ENCODE results near the gene CCDC51.
"Not testable (repeated sequence)": the region's sequence is repeated elsewhere in the genome, so short reads cannot be mapped to it uniquely, and the experiment has no call there.

CCDC51 gene

DNA sequence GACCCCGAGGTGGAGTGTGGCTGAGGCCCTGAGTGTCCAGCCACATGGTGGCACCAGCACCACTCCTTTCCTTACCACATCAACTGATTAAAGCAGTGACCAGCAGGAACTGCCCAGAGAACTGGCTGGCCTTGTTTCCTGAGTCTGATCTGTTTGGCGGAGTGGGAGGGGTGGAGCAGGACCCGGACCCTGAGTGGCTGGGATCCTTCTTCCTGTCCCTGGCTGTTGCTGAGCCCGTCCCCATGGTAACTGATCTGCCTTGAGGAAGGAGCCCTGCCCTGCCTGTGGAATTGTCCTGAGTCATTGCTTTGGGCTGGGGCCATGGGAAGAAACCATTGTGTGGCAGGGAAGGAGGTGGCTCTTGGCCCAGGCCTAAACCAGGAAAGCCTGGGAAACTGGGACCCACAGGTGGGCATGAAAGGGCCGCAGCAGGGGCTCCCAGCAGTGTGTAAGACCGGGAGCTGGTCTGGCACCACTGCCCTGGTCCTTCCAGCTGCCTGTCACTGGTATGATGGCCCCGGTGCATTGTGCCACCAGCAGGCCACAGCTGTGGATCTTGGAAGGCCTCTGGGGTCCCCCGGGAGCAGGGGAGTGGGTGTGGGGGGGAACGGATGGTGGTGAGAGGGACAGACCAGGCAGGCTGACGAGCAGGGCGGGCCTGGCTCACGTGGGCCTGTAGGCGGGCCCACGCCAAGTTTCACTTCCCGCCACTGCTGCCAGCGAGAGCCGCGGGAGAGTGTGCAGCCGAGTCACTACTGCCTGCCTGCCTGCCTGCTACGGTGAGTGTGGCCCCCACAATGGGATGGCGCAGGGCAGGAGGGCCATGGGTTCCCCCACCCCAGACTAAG, 25.8 kb upstream of the CCDC51 start:
- peak; percentile 85 for DNase-seq

- no peak for DNase-seq
Measured at GRCh38 chr3:48465237-48465530, 25.3 kb upstream of the CCDC51 start.

- DNase-seq, result no peak
Measured at GRCh38 chr3:48464713-48465221, 24.8 kb upstream of the CCDC51 start.

GRCh38 chr3:48463703-48464102, 23.8 kb upstream of the CCDC51 start:
- DNase-seq, result no peak

GRCh38 chr3:48461767-48462166, 21.8 kb upstream of the CCDC51 start:
- not testable (repeated sequence) for DNase-seq

- DNase-seq, result no peak
Measured at GRCh38 chr3:48460517-48460902, 20.6 kb upstream of the CCDC51 start.

- no peak for DNase-seq
Measured at GRCh38 chr3:48459773-48460516, 20.0 kb upstream of the CCDC51 start.

GRCh38 chr3:48459331-48459730, 19.4 kb upstream of the CCDC51 start:
- no peak for DNase-seq

GRCh38 chr3:48456456-48456855, 16.5 kb upstream of the CCDC51 start:
- no peak for DNase-seq

- DNase-seq, result no peak
Measured at GRCh38 chr3:48451270-48451669, 11.4 kb upstream of the CCDC51 start.

GRCh38 chr3:48446425-48447193, 6.7 kb upstream of the CCDC51 start, which contains the start of gene ATRIP:
Gene ATRIP (plus strand): TSS chr3:48446737. CDS start chr3:48446846, 109 bp downstream.
- DNase-seq, result peak; percentile 77

DNA sequence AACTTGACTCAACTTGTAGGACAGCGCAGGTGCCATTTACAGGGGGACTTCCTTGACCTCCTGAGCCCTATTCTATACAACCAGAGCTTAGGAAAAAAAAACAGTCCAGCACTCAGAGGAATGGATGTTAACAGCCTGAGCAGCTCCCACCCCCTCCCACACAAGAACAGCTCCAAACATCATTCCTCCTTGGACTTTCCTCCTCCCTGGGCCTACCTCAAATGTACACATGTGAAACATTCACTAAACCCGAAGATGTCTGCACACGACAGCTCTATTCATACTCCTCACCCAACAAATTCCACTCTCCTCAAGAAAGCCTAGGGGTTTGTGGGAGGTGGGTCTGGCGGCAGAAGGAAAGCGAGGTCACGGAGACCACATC, 6.1 kb upstream of the CCDC51 start:
- DNase-seq, result no peak

DNA sequence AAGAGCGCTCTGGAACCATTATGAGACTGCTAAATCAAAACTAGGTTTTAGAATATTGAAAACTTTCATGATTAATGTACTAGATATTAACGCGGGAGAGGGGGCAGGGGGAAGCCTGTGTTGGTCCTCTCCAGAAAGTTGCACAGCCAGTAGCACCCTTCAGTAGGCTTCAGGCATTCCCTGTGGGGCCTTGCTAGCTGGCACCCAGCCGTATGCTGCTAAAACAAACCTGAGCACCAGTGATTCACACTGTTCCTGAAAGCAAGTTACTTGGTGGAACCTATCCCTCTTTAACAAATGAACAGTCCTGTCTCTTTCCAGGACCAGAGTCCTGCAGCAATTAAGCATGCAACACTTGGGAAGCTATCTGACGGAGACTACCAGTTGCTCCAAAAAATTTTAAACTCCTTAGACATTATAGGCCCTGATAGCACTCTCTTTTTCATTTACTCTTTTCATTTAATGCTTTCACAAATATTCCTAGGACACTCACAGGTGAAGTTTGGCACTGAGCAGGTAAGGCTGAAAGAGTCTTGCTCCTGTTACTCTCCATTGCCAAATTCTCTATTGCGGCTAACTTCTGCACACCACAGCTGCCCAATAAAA, 5.5 kb upstream of the CCDC51 start:
- DNase-seq, result no peak

DNA sequence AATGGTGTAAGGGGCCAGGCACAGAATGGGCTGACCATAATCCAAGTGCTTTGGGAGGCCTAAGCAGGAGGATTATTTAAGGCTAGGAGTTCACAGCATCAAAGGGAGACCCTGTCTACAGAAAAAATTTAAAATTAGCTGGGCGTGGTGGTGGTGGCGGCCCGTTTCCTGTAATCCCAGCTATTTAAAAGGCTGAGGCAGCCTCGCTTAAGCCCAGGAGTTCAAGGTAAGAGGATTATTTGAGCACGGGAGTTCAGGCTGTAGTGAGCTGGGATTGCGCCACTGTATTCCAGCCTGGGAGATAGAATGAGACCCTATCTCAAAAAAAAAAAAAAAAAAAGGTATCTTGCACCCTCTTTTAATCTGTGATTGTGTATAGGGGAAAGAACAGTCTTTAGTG, 2.0 kb upstream of the CCDC51 start:
- no peak for DNase-seq

DNA sequence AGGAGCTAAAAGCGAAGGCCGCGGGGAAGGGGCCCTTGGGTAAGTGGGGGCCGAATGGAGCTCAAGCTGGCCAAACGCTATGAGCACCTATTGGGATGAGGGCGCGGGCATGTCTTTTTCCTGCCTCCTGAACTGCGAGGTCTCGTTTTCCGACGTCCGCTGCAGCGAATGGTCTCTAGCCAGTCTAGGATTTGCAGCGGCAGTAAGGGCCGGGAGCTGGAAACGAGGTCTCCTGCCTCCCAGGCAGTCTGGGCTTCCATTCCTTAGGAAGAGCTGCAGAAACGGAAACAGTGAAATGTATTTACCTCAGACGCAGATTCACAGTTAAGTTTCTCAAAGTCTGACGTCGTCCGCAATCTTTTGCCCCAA, 655 bp upstream of the CCDC51 start:
- no peak for DNase-seq

DNA sequence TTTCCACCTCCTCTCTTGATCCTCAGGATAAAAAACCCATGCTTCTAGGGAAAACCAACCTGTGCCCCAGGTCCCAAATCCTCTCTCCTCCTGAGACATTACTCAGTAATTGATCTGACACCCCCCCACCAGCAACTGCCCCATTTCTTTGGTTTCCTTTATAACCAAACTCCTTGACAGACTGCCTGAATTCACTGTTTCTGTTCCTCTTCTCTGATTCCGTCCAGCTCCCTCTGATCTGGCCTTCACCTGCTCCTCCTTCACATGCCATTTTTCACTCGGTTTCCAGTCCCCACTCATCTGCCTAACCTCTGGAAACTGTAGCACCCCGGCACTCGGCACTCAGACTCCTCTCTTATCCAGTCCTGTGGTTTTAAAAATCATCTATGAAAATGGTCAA, 2.1 kb downstream of the CCDC51 start:
- no peak for DNase-seq

DNA sequence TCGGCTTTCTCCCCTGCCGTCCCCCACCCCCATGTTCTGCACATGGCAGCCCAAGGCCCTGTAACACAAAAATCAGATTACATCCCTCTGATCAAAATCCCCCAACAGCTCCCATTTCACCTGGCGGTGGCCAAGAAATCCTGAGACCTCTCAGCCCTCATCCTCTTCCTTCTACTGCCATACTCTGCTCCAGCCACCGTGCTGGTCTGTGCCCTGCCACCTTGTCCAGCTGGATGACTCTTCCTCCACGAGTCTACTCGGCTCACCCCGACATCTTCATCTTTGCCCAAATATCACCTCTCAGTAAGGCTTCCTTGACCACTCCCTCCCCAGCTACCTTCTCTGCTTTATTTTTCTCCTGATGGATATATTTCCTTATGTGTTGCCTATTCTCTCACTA, 3.1 kb downstream of the CCDC51 start:
- DNase-seq, result no peak

- DNase-seq, result no peak
Measured at GRCh38 chr3:48436477-48436787, 3.5 kb downstream of the CCDC51 start.

DNA sequence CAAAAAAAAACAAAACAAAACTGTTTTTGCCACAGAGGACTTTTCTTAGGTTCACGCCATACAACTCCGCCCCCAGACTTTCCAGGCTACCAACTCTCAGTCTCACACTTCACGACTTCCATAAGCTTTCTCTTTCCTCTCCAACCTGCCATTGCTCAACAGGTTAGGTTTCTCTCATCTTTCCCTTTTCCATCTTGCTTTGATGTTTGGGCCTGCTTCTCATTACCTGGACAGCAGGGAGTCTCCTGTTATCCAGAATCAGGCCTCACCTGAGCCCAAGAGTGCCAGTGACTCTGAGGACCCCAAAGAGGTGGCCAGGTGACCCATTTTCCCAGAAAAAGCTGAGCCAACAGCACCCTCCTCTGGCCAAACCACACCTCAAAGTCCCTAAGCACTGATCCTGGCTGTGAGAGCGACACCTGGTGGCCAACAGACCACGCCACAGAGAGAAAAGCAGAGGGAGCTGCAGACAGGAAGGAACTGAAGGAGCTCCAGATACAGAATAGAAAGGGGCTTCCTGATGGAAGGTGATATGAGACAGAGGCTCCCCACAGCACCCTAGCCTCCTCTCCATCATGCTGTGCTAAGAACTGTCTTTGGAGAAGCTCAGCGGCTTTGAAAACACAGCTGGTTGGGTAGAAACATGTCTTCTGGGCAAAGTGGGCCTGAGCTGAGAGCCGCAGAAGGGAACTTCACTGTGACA, 4.0 kb downstream of the CCDC51 start:
- DNase-seq, result peak; percentile 41

GRCh38 chr3:48435223-48435595, 4.7 kb downstream of the CCDC51 start:
- DNase-seq, result no peak

GRCh38 chr3:48434591-48435222, 5.2 kb downstream of the CCDC51 start:
- DNase-seq, result no peak

- DNase-seq, result no peak
Measured at GRCh38 chr3:48433472-48434118, 6.3 kb downstream of the CCDC51 start.
